NB4 (cell line): Measurements from ENCODE around the gene ALG3.

Source experiments
- CTCF ChIP-seq: IDR thresholded peaks from one replicate; pipeline ENCODE4 v1.5.1; 2012; ENCODE audit warnings: low read depth, low read length
- POLR2A ChIP-seq: IDR thresholded peaks from 2 replicates; pipeline ENCODE4 v1.6.1; 2011; ENCODE audit warnings: mild to moderate bottlenecking; ENCODE audit not compliant: insufficient read length; ENCODE audit errors: extremely low read depth

GRCh38 chr3:184259878-184260723 is 11.3 kb upstream of the ALG3 start:
- TF ChIP-seq POLR2A, result peak; percentile 14
- TF ChIP-seq CTCF, result no peak
